IMR-90 (cell line): ENCODE data around the gene ZFR2.

Source experiments
- BHLHE40 ChIP-seq: fragments of 150-350 bp; IDR thresholded peaks from 2 replicates; pipeline ENCODE4 v1.6.1; 2016; ENCODE audit warnings: mild to moderate bottlenecking, low read depth, low read length
- CEBPB ChIP-seq: IDR thresholded peaks from 2 replicates; pipeline ENCODE4 v1.6.1; 2012; ENCODE audit warnings: low read depth, low read length, improper control_type of control experiment
- MAFK ChIP-seq: IDR thresholded peaks from 2 replicates; pipeline ENCODE4 v1.6.1; 2012; ENCODE audit warnings: low read depth, low read length, improper control_type of control experiment
- MAZ ChIP-seq: IDR thresholded peaks from 2 replicates; pipeline ENCODE4 v1.6.1; 2012; ENCODE audit warnings: low read depth, mild to moderate bottlenecking, low read length, improper control_type of control experiment, moderate library complexity, borderline replicate concordance
- MXI1 ChIP-seq: IDR thresholded peaks from 2 replicates; pipeline ENCODE4 v1.6.1; 2012; ENCODE audit warnings: low read depth, mild to moderate bottlenecking, low read length, moderate library complexity, borderline replicate concordance
- POLR2A ChIP-seq: IDR thresholded peaks from 2 replicates; pipeline ENCODE4 v1.6.1; 2012; ENCODE audit warnings: mild to moderate bottlenecking, low read depth, low read length
- RAD21 ChIP-seq: IDR thresholded peaks from 2 replicates; pipeline ENCODE4 v1.6.1; 2012; ENCODE audit warnings: low read length, improper control_type of control experiment
- RCOR1 ChIP-seq: IDR thresholded peaks from 2 replicates; pipeline ENCODE4 v1.6.1; 2012; ENCODE audit warnings: mild to moderate bottlenecking, low read length, improper control_type of control experiment; ENCODE audit not compliant: insufficient replicate concordance
- RFX5 ChIP-seq: IDR thresholded peaks from 2 replicates; pipeline ENCODE4 v1.8.0; 2012; ENCODE audit warnings: low read depth, mild to moderate bottlenecking, low read length, moderate library complexity
- SMC3 ChIP-seq: fragments of 150-350 bp; IDR thresholded peaks from 2 replicates; pipeline ENCODE4 v1.6.1; 2016; ENCODE audit warnings: low read depth, mild to moderate bottlenecking, antibody characterized with exemption, low read length, moderate library complexity
- TF ChIP-seq, protein P1 (sequence below): conservative IDR thresholded peaks from 2 replicates; pipeline ENCODE4 v1.5.1; 2012; ENCODE audit warnings: mild to moderate bottlenecking, low read depth, low read length, improper control_type of control experiment
- TF ChIP-seq, protein P2 (sequence below): fragments of 150-350 bp; IDR thresholded peaks from 2 replicates; pipeline ENCODE4 v1.6.1; 2016; ENCODE audit warnings: low read depth, mild to moderate bottlenecking, low read length, moderate library complexity, borderline replicate concordance
- TF ChIP-seq, protein P3 (sequence below): fragments of 150-350 bp; IDR thresholded peaks from 2 replicates; pipeline ENCODE4 v1.6.1; 2017; ENCODE audit warnings: mild to moderate bottlenecking, antibody characterized with exemption, low read length, low read depth

DNA sequence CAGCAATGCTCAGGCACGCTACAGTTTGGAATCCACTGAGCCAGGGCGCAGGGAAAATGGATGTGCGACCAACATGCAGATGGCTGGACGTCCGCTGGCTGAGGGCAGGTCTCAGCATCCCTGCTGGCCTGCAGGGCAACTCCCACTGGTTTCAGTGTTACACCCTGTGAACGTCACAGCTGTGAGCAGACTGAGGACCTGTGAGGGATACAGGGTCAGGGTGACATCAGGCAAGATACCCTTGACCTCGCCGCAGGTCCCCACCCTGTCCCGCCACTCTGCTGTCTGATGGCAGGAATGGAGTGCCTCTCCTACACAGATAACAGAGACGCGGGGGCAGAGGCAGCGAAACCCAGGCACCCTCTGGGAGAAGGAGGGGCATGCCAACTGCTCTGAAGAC, 19.1 kb downstream of the ZFR2 start:
- TF ChIP-seq, protein P1, sequence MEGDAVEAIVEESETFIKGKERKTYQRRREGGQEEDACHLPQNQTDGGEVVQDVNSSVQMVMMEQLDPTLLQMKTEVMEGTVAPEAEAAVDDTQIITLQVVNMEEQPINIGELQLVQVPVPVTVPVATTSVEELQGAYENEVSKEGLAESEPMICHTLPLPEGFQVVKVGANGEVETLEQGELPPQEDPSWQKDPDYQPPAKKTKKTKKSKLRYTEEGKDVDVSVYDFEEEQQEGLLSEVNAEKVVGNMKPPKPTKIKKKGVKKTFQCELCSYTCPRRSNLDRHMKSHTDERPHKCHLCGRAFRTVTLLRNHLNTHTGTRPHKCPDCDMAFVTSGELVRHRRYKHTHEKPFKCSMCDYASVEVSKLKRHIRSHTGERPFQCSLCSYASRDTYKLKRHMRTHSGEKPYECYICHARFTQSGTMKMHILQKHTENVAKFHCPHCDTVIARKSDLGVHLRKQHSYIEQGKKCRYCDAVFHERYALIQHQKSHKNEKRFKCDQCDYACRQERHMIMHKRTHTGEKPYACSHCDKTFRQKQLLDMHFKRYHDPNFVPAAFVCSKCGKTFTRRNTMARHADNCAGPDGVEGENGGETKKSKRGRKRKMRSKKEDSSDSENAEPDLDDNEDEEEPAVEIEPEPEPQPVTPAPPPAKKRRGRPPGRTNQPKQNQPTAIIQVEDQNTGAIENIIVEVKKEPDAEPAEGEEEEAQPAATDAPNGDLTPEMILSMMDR: no peak
- TF ChIP-seq RAD21: no peak
- TF ChIP-seq, protein P2, sequence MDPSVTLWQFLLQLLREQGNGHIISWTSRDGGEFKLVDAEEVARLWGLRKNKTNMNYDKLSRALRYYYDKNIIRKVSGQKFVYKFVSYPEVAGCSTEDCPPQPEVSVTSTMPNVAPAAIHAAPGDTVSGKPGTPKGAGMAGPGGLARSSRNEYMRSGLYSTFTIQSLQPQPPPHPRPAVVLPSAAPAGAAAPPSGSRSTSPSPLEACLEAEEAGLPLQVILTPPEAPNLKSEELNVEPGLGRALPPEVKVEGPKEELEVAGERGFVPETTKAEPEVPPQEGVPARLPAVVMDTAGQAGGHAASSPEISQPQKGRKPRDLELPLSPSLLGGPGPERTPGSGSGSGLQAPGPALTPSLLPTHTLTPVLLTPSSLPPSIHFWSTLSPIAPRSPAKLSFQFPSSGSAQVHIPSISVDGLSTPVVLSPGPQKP: no peak
- no peak for TF ChIP-seq MXI1
- TF ChIP-seq BHLHE40: no peak
- TF ChIP-seq CEBPB: no peak
- TF ChIP-seq POLR2A: no peak
- TF ChIP-seq SMC3: no peak
- no peak for TF ChIP-seq MAZ
- no peak for TF ChIP-seq RFX5
- TF ChIP-seq, protein P3, sequence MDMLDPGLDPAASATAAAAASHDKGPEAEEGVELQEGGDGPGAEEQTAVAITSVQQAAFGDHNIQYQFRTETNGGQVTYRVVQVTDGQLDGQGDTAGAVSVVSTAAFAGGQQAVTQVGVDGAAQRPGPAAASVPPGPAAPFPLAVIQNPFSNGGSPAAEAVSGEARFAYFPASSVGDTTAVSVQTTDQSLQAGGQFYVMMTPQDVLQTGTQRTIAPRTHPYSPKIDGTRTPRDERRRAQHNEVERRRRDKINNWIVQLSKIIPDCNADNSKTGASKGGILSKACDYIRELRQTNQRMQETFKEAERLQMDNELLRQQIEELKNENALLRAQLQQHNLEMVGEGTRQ: no peak
- TF ChIP-seq RCOR1: no peak
- TF ChIP-seq MAFK: no peak
